WTC11 (cell line): ENCODE results near the gene PTGIS.

Experiments
- ATF1 ChIP-seq: sonication (generic); formaldehyde crosslinking; IDR thresholded peaks from 2 replicates; pipeline ENCODE4 v1.8.1; 2023; ENCODE audit warnings: mild to moderate bottlenecking, moderate library complexity, missing genetic modification reagents
- CTCF ChIP-seq: fragments of 200-600 bp; IDR thresholded peaks from 2 replicates; pipeline ENCODE4 v1.8.0; 2022; ENCODE audit warnings: antibody characterized with exemption
- E2F5 ChIP-seq: sonication (generic); formaldehyde crosslinking; IDR thresholded peaks from 2 replicates; pipeline ENCODE4 v1.8.1; 2022; ENCODE audit warnings: mild to moderate bottlenecking, moderate library complexity, missing genetic modification reagents
- MXD4 ChIP-seq: fragments of 250-450 bp; sonication (Bioruptor Pico); IDR thresholded peaks from 2 replicates; pipeline ENCODE4 v1.8.0; 2021; ENCODE audit warnings: mild to moderate bottlenecking, moderate library complexity, borderline replicate concordance
- NFATC4 ChIP-seq: fragments of 250-450 bp; sonication (Bioruptor Pico); IDR thresholded peaks from 2 replicates; pipeline ENCODE4 v1.9.0; 2021; ENCODE audit warnings: mild to moderate bottlenecking
- RELA ChIP-seq: sonication (generic); formaldehyde crosslinking; IDR thresholded peaks from 2 replicates; pipeline ENCODE4 v1.8.1; 2022; ENCODE audit warnings: missing genetic modification reagents, mild to moderate bottlenecking, borderline replicate concordance
- TP53 ChIP-seq: sonication (generic); formaldehyde crosslinking; IDR thresholded peaks from 2 replicates; pipeline ENCODE4 v1.8.1; 2023; ENCODE audit warnings: mild to moderate bottlenecking, missing genetic modification reagents
- ZNF263 ChIP-seq: sonication (generic); formaldehyde crosslinking; IDR thresholded peaks from 2 replicates; pipeline ENCODE4 v1.8.1; 2022; ENCODE audit warnings: low read depth, mild to moderate bottlenecking, moderate library complexity, missing genetic modification reagents

- TF ChIP-seq NFATC4 (no peak), RELA (CRISPR knock-in tag) (no peak), ATF1 (CRISPR knock-in tag) (no peak), CTCF (no peak), ZNF263 (CRISPR knock-in tag) (no peak), E2F5 (CRISPR knock-in tag) (no peak), TP53 (CRISPR knock-in tag) (no peak), MXD4 (CRISPR knock-in tag) (no peak)
Observed at GRCh38 chr20:49549801-49550551, 18.0 kb downstream of the PTGIS start.
